Activated CD4-positive, alpha-beta T cell treated with anti-CD3 and anti-CD28 coated beads for 48 hours (primary cell): ENCODE measurements around the gene PUSL1.
"Not testable (repeated sequence)": the region's sequence is repeated elsewhere in the genome, so short reads cannot be mapped to it uniquely, and the experiment has no call there.

Experiments used
- DNase-seq: peaks from one replicate; pipeline ENCODE4 v3.0.0-alpha.2; 2020

PUSL1 gene

GRCh38 chr1:1310476-1311053 is 2.2 kb downstream of the PUSL1 start:
- DNase-seq, result no peak

- DNase-seq, result no peak
Observed at GRCh38 chr1:1311107-1312104, 3.0 kb downstream of the PUSL1 start.

GRCh38 chr1:1312450-1313314 is 4.3 kb downstream of the PUSL1 start:
- no peak for DNase-seq

- no peak for DNase-seq
Observed at GRCh38 chr1:1313500-1314236, 5.3 kb downstream of the PUSL1 start.

GRCh38 chr1:1314237-1314586 is 5.8 kb downstream of the PUSL1 start:
- no peak for DNase-seq

GRCh38 chr1:1314678-1315335 is 6.4 kb downstream of the PUSL1 start:
- no peak for DNase-seq

GRCh38 chr1:1315435-1315954 is 7.1 kb downstream of the PUSL1 start:
- DNase-seq, result no peak

GRCh38 chr1:1316199-1316598 is 7.8 kb downstream of the PUSL1 start:
- not testable (repeated sequence) for DNase-seq

GRCh38 chr1:1317420-1317819 is 9.0 kb downstream of the PUSL1 start:
- no peak for DNase-seq

- DNase-seq, result no peak
Observed at GRCh38 chr1:1318131-1318652, 9.8 kb downstream of the PUSL1 start.

GRCh38 chr1:1318777-1319645 is 10.6 kb downstream of the PUSL1 start:
- no peak for DNase-seq

- DNase-seq, result no peak
Observed at GRCh38 chr1:1319646-1319941, 11.2 kb downstream of the PUSL1 start.

GRCh38 chr1:1320666-1321448 is 12.5 kb downstream of the PUSL1 start:
- no peak for DNase-seq

- DNase-seq, result no peak
Observed at GRCh38 chr1:1321477-1321876, 13.1 kb downstream of the PUSL1 start.

GRCh38 chr1:1322418-1322817 is 14.0 kb downstream of the PUSL1 start:
- DNase-seq, result no peak

GRCh38 chr1:1322952-1323351 is 14.6 kb downstream of the PUSL1 start:
- DNase-seq, result no peak

GRCh38 chr1:1324084-1324523 is 15.7 kb downstream of the PUSL1 start:
- DNase-seq, result no peak

- peak; percentile 98 for DNase-seq
Observed at GRCh38 chr1:1324524-1325287, 16.3 kb downstream of the PUSL1 start, which contains the start of the genes CPTP and INTS11. Gene CPTP, plus strand, starts transcription at chr1:1324802. Its CDS starts 2,109 bp downstream, at chr1:1326911. Gene INTS11, minus strand, starts transcription at chr1:1324660. Its CDS starts 52 bp downstream, at chr1:1324608.
